ENCODE results near the gene FAAP20.

FAAP20 gene

GRCh38 chr1:2208309-2209239 is 14.0 kb upstream of the FAAP20 start:
- no peaks in the 10 kb centered on the region for H3K27me3 ChIP-seq (ENCODE audit: low read length)
- H2AFZ ChIP-seq (ENCODE audit: low read depth, low read length, severe bottlenecking) = no peak overlapping the region
- no peaks in the 10 kb centered on the region for H3K9me2 ChIP-seq (replicated peaks; ENCODE audit: insufficient read depth, low read length)
- TF ChIP-seq, protein P1, sequence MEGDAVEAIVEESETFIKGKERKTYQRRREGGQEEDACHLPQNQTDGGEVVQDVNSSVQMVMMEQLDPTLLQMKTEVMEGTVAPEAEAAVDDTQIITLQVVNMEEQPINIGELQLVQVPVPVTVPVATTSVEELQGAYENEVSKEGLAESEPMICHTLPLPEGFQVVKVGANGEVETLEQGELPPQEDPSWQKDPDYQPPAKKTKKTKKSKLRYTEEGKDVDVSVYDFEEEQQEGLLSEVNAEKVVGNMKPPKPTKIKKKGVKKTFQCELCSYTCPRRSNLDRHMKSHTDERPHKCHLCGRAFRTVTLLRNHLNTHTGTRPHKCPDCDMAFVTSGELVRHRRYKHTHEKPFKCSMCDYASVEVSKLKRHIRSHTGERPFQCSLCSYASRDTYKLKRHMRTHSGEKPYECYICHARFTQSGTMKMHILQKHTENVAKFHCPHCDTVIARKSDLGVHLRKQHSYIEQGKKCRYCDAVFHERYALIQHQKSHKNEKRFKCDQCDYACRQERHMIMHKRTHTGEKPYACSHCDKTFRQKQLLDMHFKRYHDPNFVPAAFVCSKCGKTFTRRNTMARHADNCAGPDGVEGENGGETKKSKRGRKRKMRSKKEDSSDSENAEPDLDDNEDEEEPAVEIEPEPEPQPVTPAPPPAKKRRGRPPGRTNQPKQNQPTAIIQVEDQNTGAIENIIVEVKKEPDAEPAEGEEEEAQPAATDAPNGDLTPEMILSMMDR (IDR thresholded peaks at IDR 0.05; ENCODE audit: insufficient read depth, low read length, poor library complexity, severe bottlenecking) = no peak
- TF ChIP-seq EZH2phosphoT487 (conservative IDR thresholded peaks at IDR 0.05; ENCODE audit: low read length) = no peak
- no peaks in the 10 kb centered on the region for H4K20me1 ChIP-seq (ENCODE audit: low read depth, low read length)
- H3K79me2 ChIP-seq (ENCODE audit: insufficient read depth, low read length) = no peaks in the 10 kb centered on the region
- H3F3A ChIP-seq (ENCODE audit: insufficient read depth) = no peaks in the 10 kb centered on the region
- H3K36me3 ChIP-seq (ENCODE audit: low read length) = no peaks in the 10 kb centered on the region
- no peak overlapping the region for H3K4me3 ChIP-seq (ENCODE audit: insufficient read depth, low read length, poor library complexity, severe bottlenecking)
- no peak overlapping the region for H3K4me2 ChIP-seq (ENCODE audit: low read depth, low read length, poor library complexity, severe bottlenecking)
- no peak overlapping the region for H3K27ac ChIP-seq (ENCODE audit: low read depth, low read length)
- H3K9ac ChIP-seq (ENCODE audit: low read length) = no peak overlapping the region
- no peaks in the 10 kb centered on the region for H3K9me3 ChIP-seq (ENCODE audit: insufficient read depth, low read length)

- no peak overlapping the region for H3K27ac ChIP-seq (ENCODE audit: low read depth, low read length)
- no peaks in the 10 kb centered on the region for H3K36me3 ChIP-seq (ENCODE audit: low read length)
- no peaks in the 10 kb centered on the region for H3F3A ChIP-seq (ENCODE audit: insufficient read depth)
- H3K4me2 ChIP-seq (ENCODE audit: low read depth, low read length, poor library complexity, severe bottlenecking) = no peak overlapping the region
- H3K9me2 ChIP-seq (replicated peaks; ENCODE audit: insufficient read depth, low read length) = no peaks in the 10 kb centered on the region
- H4K20me1 ChIP-seq (ENCODE audit: low read depth, low read length) = no peaks in the 10 kb centered on the region
- H3K9ac ChIP-seq (ENCODE audit: low read length) = no peak overlapping the region
- H3K27me3 ChIP-seq (ENCODE audit: low read length) = no peaks in the 10 kb centered on the region
- no peaks in the 10 kb centered on the region for H3K9me3 ChIP-seq (ENCODE audit: insufficient read depth, low read length)
- no peak overlapping the region for H3K4me3 ChIP-seq (ENCODE audit: insufficient read depth, low read length, poor library complexity, severe bottlenecking)
- H3K79me2 ChIP-seq (ENCODE audit: insufficient read depth, low read length) = no peaks in the 10 kb centered on the region
- TF ChIP-seq, protein P1 (IDR thresholded peaks at IDR 0.05; ENCODE audit: insufficient read depth, low read length, poor library complexity, severe bottlenecking) = no peak
- TF ChIP-seq EZH2phosphoT487 (conservative IDR thresholded peaks at IDR 0.05; ENCODE audit: low read length) = no peak
- H2AFZ ChIP-seq (ENCODE audit: low read depth, low read length, severe bottlenecking) = no peak overlapping the region
Observed at GRCh38 chr1:2206813-2207487, 12.4 kb upstream of the FAAP20 start.

DNA sequence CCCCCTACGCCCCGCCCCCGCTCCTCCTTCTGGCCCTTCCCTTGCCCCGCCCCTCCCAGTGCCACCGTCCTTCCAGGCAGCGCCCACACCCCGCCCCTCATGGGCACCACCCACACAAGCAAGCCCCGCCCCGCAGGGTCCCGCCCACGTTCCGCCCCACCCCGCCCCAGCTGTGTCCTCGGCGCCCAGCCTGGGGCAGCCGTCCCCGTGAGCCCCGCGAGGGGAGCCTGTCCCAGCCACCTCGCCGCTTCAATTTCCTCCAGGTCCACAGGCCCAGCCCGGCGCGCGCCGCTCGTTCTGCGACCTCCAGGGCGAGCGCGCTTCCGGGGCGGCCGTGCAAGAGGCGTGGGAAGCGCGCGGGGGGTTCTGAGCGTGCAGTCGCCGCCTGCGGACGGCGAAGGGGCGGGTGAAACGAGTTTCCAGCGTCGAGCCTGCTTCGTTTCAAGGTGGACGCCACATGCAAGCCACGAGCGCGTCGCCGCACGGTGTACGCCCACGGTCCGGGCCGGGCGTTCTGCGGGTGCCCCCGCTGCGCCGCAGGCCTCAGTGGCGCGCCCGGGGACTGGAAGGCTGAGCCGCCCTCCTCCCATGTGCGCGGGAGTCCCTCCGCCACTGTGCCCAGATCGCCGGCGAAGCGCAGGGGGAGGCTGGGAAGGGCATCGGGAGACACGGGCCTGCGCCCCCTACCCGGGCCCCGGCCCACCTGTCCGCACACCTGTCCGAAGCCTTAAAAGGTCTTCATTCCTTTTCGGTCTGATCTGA is 10.8 kb upstream of the FAAP20 start:
- H3K27ac ChIP-seq (ENCODE audit: low read depth, low read length) = no peak overlapping the region
- no peak overlapping the region for H3K4me3 ChIP-seq (ENCODE audit: insufficient read depth, low read length, poor library complexity, severe bottlenecking)
- no peaks in the 10 kb centered on the region for H3K9me3 ChIP-seq (ENCODE audit: insufficient read depth, low read length)
- H3K9me2 ChIP-seq (replicated peaks; ENCODE audit: insufficient read depth, low read length) = no peaks in the 10 kb centered on the region
- H3K9ac ChIP-seq (ENCODE audit: low read length) = no peak overlapping the region
- no peaks in the 10 kb centered on the region for H3K36me3 ChIP-seq (ENCODE audit: low read length)
- no peaks in the 10 kb centered on the region for H3F3A ChIP-seq (ENCODE audit: insufficient read depth)
- H3K79me2 ChIP-seq (ENCODE audit: insufficient read depth, low read length) = no peaks in the 10 kb centered on the region
- H3K27me3 ChIP-seq (ENCODE audit: low read length) = no peaks in the 10 kb centered on the region
- no peaks in the 10 kb centered on the region for H4K20me1 ChIP-seq (ENCODE audit: low read depth, low read length)
- H2AFZ ChIP-seq (ENCODE audit: low read depth, low read length, severe bottlenecking) = no peak overlapping the region
- peak overlapping the region; percentile 27 for H3K4me2 ChIP-seq (ENCODE audit: low read depth, low read length, poor library complexity, severe bottlenecking)
- TF ChIP-seq EZH2phosphoT487 (conservative IDR thresholded peaks at IDR 0.05; ENCODE audit: low read length) = no peak
- TF ChIP-seq, protein P1 (IDR thresholded peaks at IDR 0.05; ENCODE audit: insufficient read depth, low read length, poor library complexity, severe bottlenecking) = no peak
